ENCODE data around the gene MIER2. TPM values are rescaled to one million over a fixed set of nuclear protein-coding genes. Genes with fewer than 3 reads are reported as not detected.

MIER2 gene
- total RNA-seq, 1 experiment from 2014 or later = not detected

- Histone ChIP-seq H3K79me2 (ENCODE audit: low read length) (peaks cover 42% of the 10 kb centered on the region), H3K4me1 (ENCODE audit: insufficient read depth, low read length) (peaks cover 25% of the 10 kb centered on the region), H3K27me3 (ENCODE audit: low read length) (no peaks in the 10 kb centered on the region), H3F3A (ENCODE audit: low read length, unreplicated experiment) (no peaks in the 10 kb centered on the region), H4K20me1 (ENCODE audit: low read length) (peaks cover 21% of the 10 kb centered on the region; the same call in 1 of the 2 replicates), H2AFZ (ENCODE audit: low read length) (no peak overlapping the region), H3K27ac (ENCODE audit: low read length) (peak overlapping the region; percentile 74), H3K9me2 (replicated peaks; ENCODE audit: low read length) (no peaks in the 10 kb centered on the region), H3K9me3 (ENCODE audit: low read length) (no peaks in the 10 kb centered on the region), H3K9ac (ENCODE audit: low read length) (peak overlapping the region; percentile 79), H3K4me2 (ENCODE audit: low read length) (peak overlapping the region; percentile 97), H3K36me3 (ENCODE audit: low read depth, low read length) (no peaks in the 10 kb centered on the region), H3K4me3 (ENCODE audit: low read length) (peak overlapping the region; percentile 75)
- intact Hi-C loops (cut with micrococcal nuclease) = no loop called here
- TF ChIP-seq EZH2phosphoT487 (IDR thresholded peaks at IDR 0.05; ENCODE audit: borderline replicate concordance, low read length) = no peak
- no peak for TF ChIP-seq CTCF (conservative IDR thresholded peaks at IDR 0.05; ENCODE audit: low read depth, low read length)
- no peak for TF ChIP-seq EZH2 (IDR thresholded peaks at IDR 0.05; ENCODE audit: low read length, unreplicated experiment)
- no TSS peak for BruUV-seq (replicated peaks)
- peak; percentile 45 for ATAC-seq
- CTCF ChIA-PET = no interaction called here
- peak; percentile 82 for DNase-seq
- POLR2A ChIA-PET (ENCODE audit: unreplicated experiment) = no interaction called here
These were observed 1.7 kb downstream of the MIER2 start for GRCh38 chr19:342801-343421.

- DNase-seq (peak; percentile 1), ATAC-seq (no peak)
- BruUV-seq (replicated peaks) = no TSS peak
- H3K79me2 ChIP-seq (ENCODE audit: low read length) = peaks cover 42% of the 10 kb centered on the region
- H3K4me1 ChIP-seq (ENCODE audit: insufficient read depth, low read length) = peaks cover 25% of the 10 kb centered on the region
- POLR2A ChIA-PET (ENCODE audit: unreplicated experiment) = no interaction called here
- H3K9me2 ChIP-seq (replicated peaks; ENCODE audit: low read length) = no peaks in the 10 kb centered on the region
- no peaks in the 10 kb centered on the region for H3K9me3 ChIP-seq (ENCODE audit: low read length)
- no peaks in the 10 kb centered on the region for H3K27me3 ChIP-seq (ENCODE audit: low read length)
- H3K4me2 ChIP-seq (ENCODE audit: low read length) = peak overlapping the region; percentile 97
- no peaks in the 10 kb centered on the region for H3F3A ChIP-seq (ENCODE audit: low read length, unreplicated experiment)
- H3K4me3 ChIP-seq (ENCODE audit: low read length) = peak overlapping the region; percentile 75
- 0 out of 2 replicates have a peak overlapping the region, but pooled peaks have one; percentile 1 for H3K27ac ChIP-seq (ENCODE audit: low read length)
- TF ChIP-seq CTCF (conservative IDR thresholded peaks at IDR 0.05; ENCODE audit: low read depth, low read length) (no peak), EZH2phosphoT487 (IDR thresholded peaks at IDR 0.05; ENCODE audit: borderline replicate concordance, low read length) (no peak), EZH2 (IDR thresholded peaks at IDR 0.05; ENCODE audit: low read length, unreplicated experiment) (no peak)
- no peak overlapping the region for H2AFZ ChIP-seq (ENCODE audit: low read length)
- intact Hi-C loops (cut with micrococcal nuclease) = no loop called here
- peaks cover 21% of the 10 kb centered on the region; the same call in 1 of the 2 replicates for H4K20me1 ChIP-seq (ENCODE audit: low read length)
- CTCF ChIA-PET = no interaction called here
- H3K9ac ChIP-seq (ENCODE audit: low read length) = peak overlapping the region; percentile 79; the same call in 1 of the 2 replicates
- no peaks in the 10 kb centered on the region for H3K36me3 ChIP-seq (ENCODE audit: low read depth, low read length)
These were observed 2.5 kb downstream of the MIER2 start for GRCh38 chr19:342128-342455.

GRCh38 chr19:341386-342127 lies 3.0 kb downstream of the MIER2 start:
- DNase-seq (no peak), ATAC-seq (no peak)
- no peaks in the 10 kb centered on the region for H3F3A ChIP-seq (ENCODE audit: low read length, unreplicated experiment)
- H3K27me3 ChIP-seq (ENCODE audit: low read length) = no peaks in the 10 kb centered on the region
- intact Hi-C loops (cut with micrococcal nuclease) = no loop called here
- H3K4me3 ChIP-seq (ENCODE audit: low read length) = peak overlapping the region; percentile 75; the same call in 1 of the 2 replicates
- peak overlapping the region; percentile 97 for H3K4me2 ChIP-seq (ENCODE audit: low read length)
- H3K9me2 ChIP-seq (replicated peaks; ENCODE audit: low read length) = no peaks in the 10 kb centered on the region
- H4K20me1 ChIP-seq (ENCODE audit: low read length) = peaks cover 21% of the 10 kb centered on the region; the same call in 1 of the 2 replicates
- CTCF ChIA-PET = no interaction called here
- TF ChIP-seq EZH2 (IDR thresholded peaks at IDR 0.05; ENCODE audit: low read length, unreplicated experiment) = no peak
- no peaks in the 10 kb centered on the region for H3K36me3 ChIP-seq (ENCODE audit: low read depth, low read length)
- H2AFZ ChIP-seq (ENCODE audit: low read length) = no peak overlapping the region
- POLR2A ChIA-PET (ENCODE audit: unreplicated experiment) = no interaction called here
- no peak overlapping the region for H3K9ac ChIP-seq (ENCODE audit: low read length)
- no peak overlapping the region for H3K27ac ChIP-seq (ENCODE audit: low read length)
- no TSS peak for BruUV-seq (replicated peaks)
- H3K4me1 ChIP-seq (ENCODE audit: insufficient read depth, low read length) = peaks cover 25% of the 10 kb centered on the region
- no peaks in the 10 kb centered on the region for H3K9me3 ChIP-seq (ENCODE audit: low read length)
- H3K79me2 ChIP-seq (ENCODE audit: low read length) = peaks cover 42% of the 10 kb centered on the region
